GM12878 (cell line): ENCODE measurements around the gene HAGHL. TPM values are rescaled to one million over a fixed set of nuclear protein-coding genes. Genes with fewer than 3 reads are reported as not detected.

Source experiments
- ATAC-seq: fragments of 200-7000 bp; cut with Tn5 transposase; 3 replicates; pipeline ENCODE4 v1.9.1; 2020; ENCODE audit warnings: mild to moderate bottlenecking, moderate library complexity
- BruUV-seq: library from RNA; stranded (reverse); fragments of 400-500 nt; replicated peaks from 2 replicates; lab custom pipeline; 2021; lab: Mats Ljungman, UMichigan
- CTCF ChIA-PET: fragments of 300-600 bp; sonication (Branson Sonifier 250); formaldehyde crosslinking; extraction: SDS; loops from one replicate; lab custom pipeline; 2021; ENCODE audit warnings: inconsistent platforms; lab: Yijun Ruan, JAX
- POLR2A ChIA-PET: fragments of 350-600 bp; formaldehyde crosslinking; extraction: SDS; loops from one replicate; lab custom pipeline; 2021; ENCODE audit warnings: inconsistent platforms; lab: Charles Lee
- RAD21 ChIA-PET: fragments of 300-600 bp; sonication (Branson Sonifier 250); formaldehyde crosslinking; loops from one replicate; lab custom pipeline; 2023; ENCODE audit warnings: antibody characterized with exemption; ENCODE audit not compliant: unreplicated experiment; lab: Charles Lee
- SMC1A ChIA-PET: fragments of 300-600 bp; sonication (Branson Sonifier 250); formaldehyde crosslinking; loops from one replicate; lab custom pipeline; 2023; ENCODE audit not compliant: unreplicated experiment, uncharacterized antibody; lab: Charles Lee
- DNase-seq: peaks from one replicate; pipeline ENCODE4 v3.0.0-alpha.2; 2011; ENCODE audit warnings: low read depth, low spot score
- FAIRE-seq: peaks from 3 replicates; lab custom pipeline; 2011; peaks lifted over from hg19 to GRCh38; lab: Jason Lieb, UNC
- H2AFZ ChIP-seq: 2 replicates; pipeline ENCODE4 v1.6.0; 2011; ENCODE audit warnings: low read depth, low read length, control low read depth; ENCODE audit not compliant: control insufficient read depth
- H3K27ac ChIP-seq: 2 replicates; pipeline ENCODE4 v1.5.1; 2011; ENCODE audit warnings: control low read depth; ENCODE audit not compliant: control insufficient read depth, insufficient read depth
- H3K27me3 ChIP-seq, 2 experiments: replicated peaks in 1 of 2; 2 replicates each; pipeline versions ENCODE4 v1.6.0 to v1.6.1; 2011; ENCODE audit warnings: low read length in 1 of 2; ENCODE audit not compliant: control insufficient read depth in 2 of 2, insufficient read depth in 2 of 2
- H3K36me3 ChIP-seq, 2 experiments: 2 replicates each; pipeline ENCODE4 v1.5.1; 2011; ENCODE audit warnings: low read length in 1 of 2; ENCODE audit not compliant: control insufficient read depth in 2 of 2, insufficient read depth in 2 of 2
- H3K4me1 ChIP-seq: 2 replicates; pipeline ENCODE4 v1.6.1; 2011; ENCODE audit warnings: mild to moderate bottlenecking, low read length, moderate library complexity, mixed read lengths; ENCODE audit not compliant: control insufficient read depth, insufficient read depth
- H3K4me2 ChIP-seq: 2 replicates; pipeline ENCODE4 v1.6.0; 2011; ENCODE audit warnings: control low read depth; ENCODE audit not compliant: control insufficient read depth, insufficient read depth
- H3K4me3 ChIP-seq: fragments of 200-600 bp; sonication (generic); 2 replicates; pipeline ENCODE4 v1.5.1; 2016
- H3K79me2 ChIP-seq: 2 replicates; pipeline ENCODE4 v1.6.0; 2011; ENCODE audit warnings: low read length; ENCODE audit not compliant: control insufficient read depth, insufficient read depth
- H3K9ac ChIP-seq: 2 replicates; pipeline ENCODE4 v1.8.0; 2011; ENCODE audit warnings: low read length, control low read depth, mixed read lengths; ENCODE audit not compliant: control insufficient read depth, insufficient read depth
- H3K9me3 ChIP-seq: replicated peaks from 3 replicates; pipeline ENCODE4 v1.5.1; 2011; ENCODE audit warnings: mild to moderate bottlenecking, low read length; ENCODE audit not compliant: control insufficient read depth, insufficient read depth
- H4K20me1 ChIP-seq: 2 replicates; pipeline ENCODE4 v1.6.0; 2011; ENCODE audit not compliant: control insufficient read depth, insufficient read depth
- BACH1 ChIP-seq: fragments of 450-650 bp; IDR thresholded peaks from 2 replicates; pipeline ENCODE4 v1.6.1; 2017; ENCODE audit warnings: mild to moderate bottlenecking, borderline replicate concordance
- BHLHE40 ChIP-seq, 2 experiments: fragments of 450-650 bp in 1 of 2; IDR thresholded peaks; 2 replicates each; pipeline ENCODE4 v1.6.1; 2011 to 2017; ENCODE audit warnings: low read depth in 2 of 2, borderline replicate concordance in 1 of 2, improper control_type of control experiment in 1 of 2, low read length in 1 of 2, mild to moderate bottlenecking in 1 of 2
- CBFB ChIP-seq: IDR thresholded peaks from 2 replicates; pipeline ENCODE4 v1.6.1; 2016; ENCODE audit warnings: antibody characterized with exemption, low read depth
- CBX3 ChIP-seq: fragments of 200-600 bp; sonication (generic); IDR thresholded peaks from 2 replicates; pipeline ENCODE4 v1.6.1; 2016; ENCODE audit warnings: low read depth, borderline replicate concordance
- DPF2 ChIP-seq: fragments of 450-650 bp; IDR thresholded peaks from 2 replicates; pipeline ENCODE4 v1.6.1; 2017; ENCODE audit warnings: mild to moderate bottlenecking
- E2F4 ChIP-seq: IDR thresholded peaks from 2 replicates; pipeline ENCODE4 v1.6.1; 2012; ENCODE audit warnings: low read depth, low read length, improper control_type of control experiment
- ETV6 ChIP-seq, 2 experiments: fragments of 450-650 bp in 1 of 2; IDR thresholded peaks in 1 of 2; conservative IDR thresholded peaks in 1 of 2; 2 replicates each; pipeline ENCODE4 v1.6.1; 2014; ENCODE audit warnings: antibody characterized with exemption in 1 of 2, borderline replicate concordance in 1 of 2, low read depth in 1 of 2, mild to moderate bottlenecking in 1 of 2, moderate library complexity in 1 of 2
- IKZF1 ChIP-seq: fragments of 450-650 bp; conservative IDR thresholded peaks from 2 replicates; pipeline ENCODE4 v1.6.1; 2017; ENCODE audit warnings: antibody characterized with exemption, mild to moderate bottlenecking
- IKZF2 ChIP-seq, 2 experiments: fragments of 450-650 bp; IDR thresholded peaks; 2 replicates each; pipeline ENCODE4 v1.6.1; 2017; ENCODE audit warnings: mild to moderate bottlenecking in 2 of 2, moderate library complexity in 2 of 2
- NR2C2 ChIP-seq: IDR thresholded peaks from 2 replicates; pipeline ENCODE4 v1.6.1; 2011; ENCODE audit warnings: borderline replicate concordance, low read depth; ENCODE audit not compliant: control insufficient read depth, insufficient read length
- NR2F1 ChIP-seq: fragments of 450-650 bp; conservative IDR thresholded peaks from 2 replicates; pipeline ENCODE4 v1.6.1; 2017; ENCODE audit warnings: mild to moderate bottlenecking
- NRF1 ChIP-seq: conservative IDR thresholded peaks from 2 replicates; pipeline ENCODE4 v1.6.1; 2011; ENCODE audit warnings: mild to moderate bottlenecking, low read depth, low read length, improper control_type of control experiment
- PAX8 ChIP-seq: fragments of 450-650 bp; IDR thresholded peaks from 2 replicates; pipeline ENCODE4 v1.6.1; 2017; ENCODE audit warnings: mild to moderate bottlenecking, moderate library complexity
- POLR2AphosphoS2 ChIP-seq: IDR thresholded peaks from 2 replicates; pipeline ENCODE4 v1.6.1; 2011; ENCODE audit warnings: low read depth, mild to moderate bottlenecking, low read length, improper control_type of control experiment, moderate library complexity
- RUNX3 ChIP-seq: IDR thresholded peaks from 2 replicates; pipeline ENCODE4 v1.6.1; 2012; ENCODE audit warnings: low read length, inconsistent platforms
- TARDBP ChIP-seq: IDR thresholded peaks from 2 replicates; pipeline ENCODE4 v1.6.1; 2016; ENCODE audit warnings: borderline replicate concordance
- TBL1XR1 ChIP-seq: IDR thresholded peaks from 2 replicates; pipeline ENCODE4 v1.6.1; 2012; ENCODE audit warnings: low read depth, low read length, improper control_type of control experiment
- USF2 ChIP-seq: IDR thresholded peaks from 2 replicates; pipeline ENCODE4 v1.6.1; 2011; ENCODE audit warnings: low read depth, low read length, improper control_type of control experiment, borderline replicate concordance
- ZNF622 ChIP-seq: fragments of 450-650 bp; IDR thresholded peaks from 2 replicates; pipeline ENCODE4 v1.6.1; 2017; ENCODE audit warnings: mild to moderate bottlenecking, inconsistent platforms
- WGBS: methylation state at CpG from one replicate; pipeline ENCODE4 v1.1.6; 2016; ENCODE audit warnings: low lambda C conversion rate; ENCODE audit not compliant: insufficient replicate concordance, insufficient coverage; ENCODE audit errors: missing lambda C conversion rate; 5-methylcytosine and 5-hydroxymethylcytosine counted together
- in situ Hi-C: fragments of 300-500 bp; cut with MboI; formaldehyde crosslinking; loops from 9 replicates; pipeline ENCODE4 v1.14.3; 2018; ENCODE audit warnings: mixed read lengths
- intact Hi-C: fragments of 100-400 bp; cut with micrococcal nuclease; formaldehyde crosslinking; loops from one replicate; pipeline ENCODE4 v1.14.2; 2022; ENCODE audit not compliant: unreplicated experiment
- polyA plus RNA-seq, 11 experiments: library from polyadenylated mRNA; depleted of rRNA in 4 of 11; unstranded in 6 of 11; stranded (reverse) in 5 of 11; fragments of >200 nt; fragmentation: Nextera tagmentation in 4 of 11; fragmentation: Illumina TruSeq in 1 of 11; extraction: Ambion mirVana in 4 of 11; extraction: Trizol in 1 of 11; gene quantifications; 1 replicate in 1 of 11; 2 replicates in 10 of 11; pipeline versions ENCODE4 v1.2.1 to v1.2.3, GENCODE V29; 2011 to 2016; ENCODE audit warnings: inconsistent platforms in 2 of 11, missing spikeins in 2 of 11, low read depth in 1 of 11
- total RNA-seq, 4 experiments: library from RNA; depleted of rRNA in 3 of 4; stranded (reverse); fragments of >200 nt in 3 of 4; fragmentation: Illumina TruSeq in 1 of 4; extraction: Trizol in 1 of 4; gene quantifications; 2 replicates each; pipeline versions ENCODE4 v1.2.1 to v1.2.3, GENCODE V29; 2013 to 2021
- TF ChIP-seq, protein P1 (sequence below): IDR thresholded peaks from 2 replicates; pipeline ENCODE4 v1.6.1; 2012; ENCODE audit warnings: low read depth, low read length, improper control_type of control experiment
- TF ChIP-seq, protein P2 (sequence below): IDR thresholded peaks from 2 replicates; pipeline ENCODE4 v1.6.1; 2012; ENCODE audit warnings: low read depth, low read length, improper control_type of control experiment

The HAGHL gene
- total and polyA plus RNA-seq, 10 of the 15 experiments (the other 5 are each of a cell fraction or from before 2014, with no cell fraction given): 0.23 to 44.6 (median 16.4) TPM

- ChIA-PET SMC1A (interaction anchor here (0.8 kb wide), 1 partner anchor 9 kb away, joined by 4 read pairs; no protein-coding TSS in a partner anchor), RAD21 (interaction anchor here (0.7 to 1.5 kb wide), 5 partner anchors 8 to 995 kb away, joined by 3 to 8 read pairs (median 4); partner anchors contain the start of genes CHTF18 and RPUSD1), CTCF (no interaction called here), POLR2A (interaction anchor here (1.1 to 6.3 kb wide), 4 partner anchors 8 to 92 kb away, joined by 3 to 60 read pairs (median 7); partner anchors contain the start of gene CIAO3)
- Histone ChIP-seq H3K27ac (no peak overlapping the region), H3K27me3 (no peaks in the 10 kb centered on the region), H2AFZ (no peak overlapping the region; the same call in 1 of the 2 replicates), H3K9ac (peak overlapping the region; percentile 73; the same call in 1 of the 2 replicates), H3K36me3 (peaks cover 2% of the 10 kb centered on the region in 2 experiments; a peak in 3 of 4 replicates), H3K4me1 (peaks cover 13% of the 10 kb centered on the region), H3K4me2 (peak overlapping the region; percentile 90), H3K79me2 (no peaks in the 10 kb centered on the region; the same call in 1 of the 2 replicates), H3K9me3 (no peaks in the 10 kb centered on the region), H4K20me1 (no peaks in the 10 kb centered on the region), H3K4me3 (peak overlapping the region; percentile 65; the same call in 1 of the 2 replicates)
- in situ Hi-C loops (no loop called here), intact Hi-C loops (no loop called here)
- WGBS: under 1% methylated on average over 49 of the region's 80 CpGs
- no TSS peak for BruUV-seq
- peak; percentile 68 for ATAC-seq
- FAIRE-seq: no peak
- DNase-seq: no peak
- TF ChIP-seq NRF1 (no peak), ZNF622 (no peak), DPF2 (no peak), USF2 (no peak), TBL1XR1 (no peak), PAX8 (no peak), IKZF2 (IDR thresholded peaks at IDR 0.05) (0 out of 4 replicates have a peak, but pooled peaks of 1 of the 2 experiments have one; percentile 7), BACH1 (peak; percentile 36; the same call in 1 of the 2 replicates), ETV6 (conservative IDR thresholded peaks at IDR 0.05 in 1 of 2, IDR thresholded peaks at IDR 0.05 in 1 of 2; ENCODE audit: borderline replicate concordance in 1 of 2, low read depth in 1 of 2) (no peak), BHLHE40 (IDR thresholded peaks at IDR 0.05; ENCODE audit: borderline replicate concordance in 1 of 2, low read depth in 2 of 2, low read length in 1 of 2) (peak; percentile 79 to 93; a peak in 3 of 4 replicates), NR2C2 (no peak), RUNX3 (peak; percentile 7; the same call in 1 of the 2 replicates), CBX3 (no peak), TARDBP (no peak), IKZF1 (peak; percentile 29; the same call in 1 of the 2 replicates), POLR2AphosphoS2 (peak; percentile 84), E2F4 (no peak), NR2F1 (0 out of 2 replicates have a peak, but pooled peaks have one; percentile 22), CBFB (no peak)
- TF ChIP-seq, protein P1, sequence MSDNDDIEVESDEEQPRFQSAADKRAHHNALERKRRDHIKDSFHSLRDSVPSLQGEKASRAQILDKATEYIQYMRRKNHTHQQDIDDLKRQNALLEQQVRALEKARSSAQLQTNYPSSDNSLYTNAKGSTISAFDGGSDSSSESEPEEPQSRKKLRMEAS: peak; percentile 78; the same call in 1 of the 2 replicates
- TF ChIP-seq, protein P2, sequence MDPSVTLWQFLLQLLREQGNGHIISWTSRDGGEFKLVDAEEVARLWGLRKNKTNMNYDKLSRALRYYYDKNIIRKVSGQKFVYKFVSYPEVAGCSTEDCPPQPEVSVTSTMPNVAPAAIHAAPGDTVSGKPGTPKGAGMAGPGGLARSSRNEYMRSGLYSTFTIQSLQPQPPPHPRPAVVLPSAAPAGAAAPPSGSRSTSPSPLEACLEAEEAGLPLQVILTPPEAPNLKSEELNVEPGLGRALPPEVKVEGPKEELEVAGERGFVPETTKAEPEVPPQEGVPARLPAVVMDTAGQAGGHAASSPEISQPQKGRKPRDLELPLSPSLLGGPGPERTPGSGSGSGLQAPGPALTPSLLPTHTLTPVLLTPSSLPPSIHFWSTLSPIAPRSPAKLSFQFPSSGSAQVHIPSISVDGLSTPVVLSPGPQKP: no peak
These were observed 1.4 kb downstream of the HAGHL start for GRCh38 chr16:728131-728889.
